H1 (cell line): Measurements from ENCODE around the gene KLHL30. TPM values are rescaled to one million over a fixed set of nuclear protein-coding genes. Genes with fewer than 3 reads are reported as not detected.

Source experiments
- ATF2 ChIP-seq: IDR thresholded peaks from 2 replicates; pipeline ENCODE4 v1.6.1; 2012; ENCODE audit warnings: low read length, inconsistent platforms
- CHD2 ChIP-seq: IDR thresholded peaks from 2 replicates; pipeline ENCODE4 v1.6.1; 2012; ENCODE audit warnings: low read length, improper control_type of control experiment
- CTCF ChIP-seq, 3 experiments: IDR thresholded peaks; 1 replicate in 2 of 3; 2 replicates in 1 of 3; pipeline versions ENCODE4 v1.5.1 to v1.6.1; 2011; ENCODE audit warnings: low read length in 3 of 3, mild to moderate bottlenecking in 3 of 3, inconsistent platforms in 2 of 3, low read depth in 1 of 3, moderate library complexity in 1 of 3; ENCODE audit not compliant: insufficient read depth in 1 of 3; ENCODE audit errors: control extremely low read depth in 1 of 3
- GTF2F1 ChIP-seq: IDR thresholded peaks from 2 replicates; pipeline ENCODE4 v1.6.1; 2012; ENCODE audit warnings: low read depth, low read length, improper control_type of control experiment, borderline replicate concordance
- KDM1A ChIP-seq: fragments of 200-600, 300-600 bp; sonication (generic); IDR thresholded peaks from 2 replicates; pipeline ENCODE4 v1.7.1; 2016; ENCODE audit warnings: mild to moderate bottlenecking, low read length, borderline replicate concordance
- NRF1 ChIP-seq: IDR thresholded peaks from 2 replicates; pipeline ENCODE4 v1.6.1; 2011; ENCODE audit warnings: mild to moderate bottlenecking, low read depth, low read length, improper control_type of control experiment
- USF2 ChIP-seq: IDR thresholded peaks from 2 replicates; pipeline ENCODE4 v1.6.1; 2011; ENCODE audit warnings: low read length, improper control_type of control experiment
- polyA plus RNA-seq, 7 experiments: library from polyadenylated mRNA; depleted of rRNA in 3 of 7; stranded (reverse) in 5 of 7; unstranded in 2 of 7; fragments of >200 nt in 5 of 7; fragments of 200-250 nt in 2 of 7; gene quantifications; 1 replicate in 5 of 7; 2 replicates in 1 of 7; 4 replicates in 1 of 7; pipeline versions ENCODE4 v1.2.1 to v1.2.3, GENCODE V29; 2011 to 2013; ENCODE audit warnings: missing spikeins in 2 of 7, mixed read lengths in 2 of 7
- total RNA-seq: library from RNA; stranded (reverse); fragmentation: NEBNext Ultra II Directional; extraction: Animal tissue kit (Norgen Biotek cat#: 25700); gene quantifications from 2 replicates; pipeline ENCODE4 v1.2.1, GENCODE V29; 2021

The KLHL30 gene
- total and polyA plus RNA-seq, 2 of the 8 experiments (the other 6 are each of a cell fraction or from before 2014, with no cell fraction given), result not detected

GRCh38 chr2:238121511-238122286 lies 16.8 kb upstream of the KLHL30 start (continued):
- TF ChIP-seq ATF2 (no peak), GTF2F1 (no peak), USF2 (no peak), CTCF (IDR thresholded peaks at IDR 0.05; ENCODE audit: control extremely low read depth in 1 of 3, insufficient read depth in 1 of 3, low read depth in 1 of 3, low read length in 3 of 3) (no peak), NRF1 (no peak), CHD2 (no peak), KDM1A (no peak)
- TF ChIP-seq, all 59 proteins: peak for 0
